Measurements from ENCODE around the gene GCDH.

GCDH gene

DNA sequence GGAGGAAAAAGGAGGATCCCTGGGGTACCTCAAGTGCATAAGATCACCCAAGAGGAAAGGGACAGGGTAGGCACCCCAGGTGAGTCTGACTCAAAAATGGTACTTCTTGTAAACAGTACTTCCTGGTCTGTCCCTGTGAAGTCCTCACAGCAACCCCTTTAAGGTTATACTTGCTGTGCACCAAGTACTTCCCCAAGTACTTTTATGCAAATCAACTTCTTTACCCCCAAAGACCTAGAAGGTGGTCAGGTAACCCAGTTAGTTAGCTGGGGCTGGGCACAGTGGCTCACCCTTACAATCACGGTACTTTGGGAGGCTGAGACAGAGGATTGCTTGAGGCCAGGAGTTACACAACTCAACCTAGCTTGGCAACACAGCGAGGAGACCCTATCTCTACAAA, 49.9 kb downstream of the GCDH start:
- DNase-seq (ENCODE audit: low spot score), result no peak

DNA sequence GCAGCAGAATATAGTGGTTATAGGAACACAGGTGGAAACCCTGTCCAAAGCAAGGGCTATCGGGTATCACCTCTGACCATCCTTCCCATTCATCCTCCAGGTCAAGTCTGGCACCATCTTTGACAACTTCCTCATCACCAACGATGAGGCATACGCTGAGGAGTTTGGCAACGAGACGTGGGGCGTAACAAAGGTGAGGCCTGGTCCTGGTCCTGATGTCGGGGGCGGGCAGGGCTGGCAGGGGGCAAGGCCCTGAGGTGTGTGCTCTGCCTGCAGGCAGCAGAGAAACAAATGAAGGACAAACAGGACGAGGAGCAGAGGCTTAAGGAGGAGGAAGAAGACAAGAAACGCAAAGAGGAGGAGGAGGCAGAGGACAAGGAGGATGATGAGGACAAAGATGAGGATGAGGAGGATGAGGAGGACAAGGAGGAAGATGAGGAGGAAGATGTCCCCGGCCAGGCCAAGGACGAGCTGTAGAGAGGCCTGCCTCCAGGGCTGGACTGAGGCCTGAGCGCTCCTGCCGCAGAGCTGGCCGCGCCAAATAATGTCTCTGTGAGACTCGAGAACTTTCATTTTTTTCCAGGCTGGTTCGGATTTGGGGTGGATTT, 52.6 kb downstream of the GCDH start:
- no peak for DNase-seq (ENCODE audit: low spot score)

- DNase-seq (ENCODE audit: low spot score), result no peak
Measured at GRCh38 chr19:12944104-12944674, 53.2 kb downstream of the GCDH start.

GRCh38 chr19:12945479-12946091, 54.6 kb downstream of the GCDH start, which contains the start of gene RAD23A:
TSS of gene RAD23A (plus strand) at chr19:12945862. CDS start at chr19:12945949, 87 bp downstream.
- peak; percentile 98 for DNase-seq (ENCODE audit: low spot score)

- DNase-seq (ENCODE audit: low spot score), result peak; percentile 73
Measured at GRCh38 chr19:12946092-12946721, 55.2 kb downstream of the GCDH start.

DNA sequence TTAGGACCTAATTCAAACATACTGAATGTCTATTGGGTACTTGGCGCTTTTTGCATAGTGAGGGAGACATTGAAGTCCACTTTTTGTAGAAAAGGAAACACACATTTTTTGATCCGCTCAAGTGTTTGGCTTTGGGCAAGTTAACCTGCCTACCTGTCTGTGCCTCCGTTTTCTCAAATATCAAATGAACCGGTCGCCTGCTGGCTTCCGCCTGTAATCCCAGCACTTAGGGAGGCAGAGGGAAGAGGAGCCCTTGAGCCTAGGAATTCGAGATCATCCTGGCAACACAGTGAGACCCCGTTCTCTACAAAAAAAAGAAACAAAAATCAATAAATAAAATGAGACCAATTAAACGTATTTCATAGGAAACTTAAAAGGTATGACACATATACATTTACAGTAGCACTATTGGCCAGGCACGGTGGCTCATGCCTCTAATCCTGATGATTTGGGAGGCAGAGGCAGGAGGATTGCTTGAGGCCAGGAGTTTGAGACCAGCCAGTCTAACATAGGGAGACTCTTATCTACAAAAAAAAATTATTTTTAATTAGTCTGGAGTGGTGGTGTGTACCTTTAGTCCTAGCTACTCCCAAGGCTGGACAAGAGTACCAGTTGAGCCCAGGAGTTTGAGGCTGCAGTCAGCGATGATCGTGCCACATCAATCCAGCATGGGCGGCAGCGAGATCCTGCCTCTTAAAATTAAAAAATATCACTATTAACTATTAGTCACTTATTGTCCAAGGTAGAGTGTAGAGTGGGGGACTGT, 56.0 kb downstream of the GCDH start:
- DNase-seq (ENCODE audit: low spot score), result no peak

- DNase-seq (ENCODE audit: low spot score), result no peak
Measured at GRCh38 chr19:12947702-12948611, 57.0 kb downstream of the GCDH start.

DNA sequence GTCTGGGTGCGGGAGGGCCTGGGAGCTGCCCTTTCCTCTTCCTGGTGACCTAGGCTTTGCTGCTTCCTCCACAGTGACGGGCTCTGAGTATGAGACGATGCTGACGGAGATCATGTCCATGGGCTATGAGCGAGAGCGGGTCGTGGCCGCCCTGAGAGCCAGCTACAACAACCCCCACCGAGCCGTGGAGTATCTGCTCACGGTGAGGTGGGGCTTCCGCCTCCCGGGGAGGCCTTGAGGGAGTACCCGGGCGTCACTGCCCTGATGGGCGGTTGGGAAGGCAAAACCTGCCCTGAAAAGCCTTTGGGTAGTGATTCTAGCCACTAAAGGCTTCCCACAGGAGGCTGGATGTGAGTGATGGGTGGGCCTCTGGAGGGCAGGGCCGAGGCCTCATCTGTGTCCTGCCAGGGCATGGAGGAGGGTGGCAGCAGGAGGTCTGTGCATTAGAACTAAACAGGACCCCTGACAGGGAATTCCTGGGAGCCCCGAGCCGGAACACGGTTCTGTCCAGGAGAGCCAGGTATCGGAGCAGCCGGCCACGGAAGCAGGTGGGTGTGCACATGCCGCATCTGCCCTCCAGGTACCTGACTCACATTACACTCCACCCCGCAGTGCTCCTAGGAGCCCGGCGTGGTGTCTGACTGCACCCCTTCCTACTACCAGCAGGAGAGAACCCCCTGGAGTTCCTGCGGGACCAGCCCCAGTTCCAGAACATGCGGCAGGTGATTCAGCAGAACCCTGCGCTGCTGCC, 57.8 kb downstream of the GCDH start:
- DNase-seq (ENCODE audit: low spot score), result no peak

Data from LoVo (cell line).